ENCODE data around the gene TBC1D30. TPM values are rescaled to one million over a fixed set of nuclear protein-coding genes. Genes with fewer than 3 reads are reported as not detected.

TBC1D30 gene
- polyA plus RNA-seq, 2 of the 4 experiments (the other 2 are of a cell fraction): 0.65 to 3.5 TPM

DNA sequence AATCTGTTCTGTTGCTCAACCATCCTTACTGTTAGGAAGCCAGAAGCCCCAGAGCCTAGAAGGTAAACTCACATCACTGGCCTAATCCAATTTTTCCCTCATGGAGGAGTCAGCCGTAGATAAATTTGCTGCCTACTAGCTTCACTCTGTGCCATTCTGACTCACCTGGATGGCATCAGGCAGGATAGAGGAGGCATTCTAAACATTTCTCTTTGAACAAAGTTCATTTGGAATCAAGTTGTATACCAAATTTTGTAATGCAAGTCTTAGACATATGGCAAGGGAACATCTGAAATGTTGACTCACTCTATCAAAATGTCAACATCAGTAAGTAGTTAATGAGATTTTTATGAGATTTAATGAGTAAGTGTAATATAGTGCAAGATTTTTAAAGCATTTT is 13.6 kb upstream of the TBC1D30 start (continued):
- TF ChIP-seq JUN (IDR thresholded peaks at IDR 0.05) (no peak), RAD21 (conservative IDR thresholded peaks at IDR 0.05 in 1 of 2, IDR thresholded peaks at IDR 0.05 in 1 of 2) (no peak)

GRCh38 chr12:64813723-64814122 is 10.7 kb upstream of the TBC1D30 start:
- TF ChIP-seq, protein P1, sequence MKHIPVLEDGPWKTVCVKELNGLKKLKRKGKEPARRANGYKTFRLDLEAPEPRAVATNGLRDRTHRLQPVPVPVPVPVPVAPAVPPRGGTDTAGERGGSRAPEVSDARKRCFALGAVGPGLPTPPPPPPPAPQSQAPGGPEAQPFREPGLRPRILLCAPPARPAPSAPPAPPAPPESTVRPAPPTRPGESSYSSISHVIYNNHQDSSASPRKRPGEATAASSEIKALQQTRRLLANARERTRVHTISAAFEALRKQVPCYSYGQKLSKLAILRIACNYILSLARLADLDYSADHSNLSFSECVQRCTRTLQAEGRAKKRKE (CRISPR knock-in tag; IDR thresholded peaks at IDR 0.05; ENCODE audit: low read depth): no peak
- TF ChIP-seq CBX8 (IDR thresholded peaks at IDR 0.05) (no peak), CHD2 (IDR thresholded peaks at IDR 0.05; ENCODE audit: low read length, partially characterized antibody) (no peak), ZC3H11A (IDR thresholded peaks at IDR 0.05) (no peak), SMC3 (IDR thresholded peaks at IDR 0.05) (no peak), RAD21 (conservative IDR thresholded peaks at IDR 0.05 in 1 of 2, IDR thresholded peaks at IDR 0.05 in 1 of 2) (no peak), HES2 (IDR thresholded peaks at IDR 0.05) (no peak), ZFP36 (IDR thresholded peaks at IDR 0.05; ENCODE audit: borderline replicate concordance, partially characterized antibody) (no peak), JUN (IDR thresholded peaks at IDR 0.05) (no peak), ELK1 (IDR thresholded peaks at IDR 0.05; ENCODE audit: low read depth, low read length) (no peak)
- TF ChIP-seq, protein P2, sequence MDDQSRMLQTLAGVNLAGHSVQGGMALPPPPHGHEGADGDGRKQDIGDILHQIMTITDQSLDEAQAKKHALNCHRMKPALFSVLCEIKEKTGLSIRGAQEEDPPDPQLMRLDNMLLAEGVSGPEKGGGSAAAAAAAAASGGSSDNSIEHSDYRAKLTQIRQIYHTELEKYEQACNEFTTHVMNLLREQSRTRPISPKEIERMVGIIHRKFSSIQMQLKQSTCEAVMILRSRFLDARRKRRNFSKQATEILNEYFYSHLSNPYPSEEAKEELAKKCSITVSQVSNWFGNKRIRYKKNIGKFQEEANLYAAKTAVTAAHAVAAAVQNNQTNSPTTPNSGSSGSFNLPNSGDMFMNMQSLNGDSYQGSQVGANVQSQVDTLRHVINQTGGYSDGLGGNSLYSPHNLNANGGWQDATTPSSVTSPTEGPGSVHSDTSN (IDR thresholded peaks at IDR 0.05): no peak
- Histone ChIP-seq H3K4me1 (peaks cover 27% of the 10 kb centered on the region), H3K9me3 (no peaks in the 10 kb centered on the region), H3K27ac (no peak overlapping the region), H3K4me2 (no peak overlapping the region), H3K4me3 (no peak overlapping the region)
- ChIA-PET POLR2A (no interaction called here), CTCF (interaction anchor here (1.2 to 4.2 kb wide), 2 partner anchors 12 to 15 kb away, joined by 5 to 20 read pairs; no protein-coding TSS in a partner anchor)
- 65% methylated on average over 3 of the region's 3 CpGs for WGBS (ENCODE audit: missing lambda C conversion rate)
- ATAC-seq (no peak), FAIRE-seq (peak; percentile 28), DNase-seq (ENCODE audit: low read depth in 1 of 2, low spot score in 1 of 2) (no peak)

- DNase-seq (ENCODE audit: low read depth in 1 of 2, low spot score in 1 of 2) (no peak), FAIRE-seq (no peak), ATAC-seq (no peak)
- POLR2A ChIA-PET: interaction anchor here (0.7 kb wide), 1 partner anchor 240 kb away, joined by 3 read pairs; no protein-coding TSS in a partner anchor
- peaks cover 28% of the 10 kb centered on the region for H3K4me1 ChIP-seq
- H3K27ac ChIP-seq: no peak overlapping the region
- H3K9me3 ChIP-seq: no peaks in the 10 kb centered on the region
- H3K4me2 ChIP-seq: no peak overlapping the region
- no peak overlapping the region for H3K4me3 ChIP-seq
- CTCF ChIA-PET: interaction anchor here (4.2 kb wide), 1 partner anchor 13 kb away, joined by 20 read pairs; no protein-coding TSS in a partner anchor
- WGBS (ENCODE audit: missing lambda C conversion rate): 65% methylated on average over 2 of the region's 2 CpGs
- TF ChIP-seq ZC3H11A (IDR thresholded peaks at IDR 0.05) (no peak), MAFK (IDR thresholded peaks at IDR 0.05; ENCODE audit: partially characterized antibody) (no peak), ESRRA (IDR thresholded peaks at IDR 0.05; ENCODE audit: borderline replicate concordance, low read length) (no peak), REST (IDR thresholded peaks at IDR 0.05) (no peak), HEYL (CRISPR knock-in tag; IDR thresholded peaks at IDR 0.05) (no peak), CEBPB (IDR thresholded peaks at IDR 0.05) (no peak), NR3C1 (IDR thresholded peaks at IDR 0.05) (no peak), RNF2 (IDR thresholded peaks at IDR 0.05; ENCODE audit: borderline replicate concordance, low read depth) (no peak), BHLHE40 (IDR thresholded peaks at IDR 0.05; ENCODE audit: low read depth, low read length) (no peak), TFCP2L1 (CRISPR knock-in tag; IDR thresholded peaks at IDR 0.05) (no peak), HES2 (IDR thresholded peaks at IDR 0.05) (no peak), JUN (IDR thresholded peaks at IDR 0.05) (no peak)
- TF ChIP-seq, protein P3, sequence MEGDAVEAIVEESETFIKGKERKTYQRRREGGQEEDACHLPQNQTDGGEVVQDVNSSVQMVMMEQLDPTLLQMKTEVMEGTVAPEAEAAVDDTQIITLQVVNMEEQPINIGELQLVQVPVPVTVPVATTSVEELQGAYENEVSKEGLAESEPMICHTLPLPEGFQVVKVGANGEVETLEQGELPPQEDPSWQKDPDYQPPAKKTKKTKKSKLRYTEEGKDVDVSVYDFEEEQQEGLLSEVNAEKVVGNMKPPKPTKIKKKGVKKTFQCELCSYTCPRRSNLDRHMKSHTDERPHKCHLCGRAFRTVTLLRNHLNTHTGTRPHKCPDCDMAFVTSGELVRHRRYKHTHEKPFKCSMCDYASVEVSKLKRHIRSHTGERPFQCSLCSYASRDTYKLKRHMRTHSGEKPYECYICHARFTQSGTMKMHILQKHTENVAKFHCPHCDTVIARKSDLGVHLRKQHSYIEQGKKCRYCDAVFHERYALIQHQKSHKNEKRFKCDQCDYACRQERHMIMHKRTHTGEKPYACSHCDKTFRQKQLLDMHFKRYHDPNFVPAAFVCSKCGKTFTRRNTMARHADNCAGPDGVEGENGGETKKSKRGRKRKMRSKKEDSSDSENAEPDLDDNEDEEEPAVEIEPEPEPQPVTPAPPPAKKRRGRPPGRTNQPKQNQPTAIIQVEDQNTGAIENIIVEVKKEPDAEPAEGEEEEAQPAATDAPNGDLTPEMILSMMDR (IDR thresholded peaks at IDR 0.05): no peak
- TF ChIP-seq, protein P1 (CRISPR knock-in tag; IDR thresholded peaks at IDR 0.05; ENCODE audit: low read depth): no peak
Observed at GRCh38 chr12:64814432-64814831, 10.0 kb upstream of the TBC1D30 start.

Data from A549 (cell line).